CMK (cell line): ENCODE measurements around the gene CHURC1.

ENCODE experiments used
- DNase-seq: peaks from one replicate; pipeline ENCODE4 v3.0.0-alpha.2; 2010; ENCODE audit warnings: low read depth

Gene CHURC1

DNA sequence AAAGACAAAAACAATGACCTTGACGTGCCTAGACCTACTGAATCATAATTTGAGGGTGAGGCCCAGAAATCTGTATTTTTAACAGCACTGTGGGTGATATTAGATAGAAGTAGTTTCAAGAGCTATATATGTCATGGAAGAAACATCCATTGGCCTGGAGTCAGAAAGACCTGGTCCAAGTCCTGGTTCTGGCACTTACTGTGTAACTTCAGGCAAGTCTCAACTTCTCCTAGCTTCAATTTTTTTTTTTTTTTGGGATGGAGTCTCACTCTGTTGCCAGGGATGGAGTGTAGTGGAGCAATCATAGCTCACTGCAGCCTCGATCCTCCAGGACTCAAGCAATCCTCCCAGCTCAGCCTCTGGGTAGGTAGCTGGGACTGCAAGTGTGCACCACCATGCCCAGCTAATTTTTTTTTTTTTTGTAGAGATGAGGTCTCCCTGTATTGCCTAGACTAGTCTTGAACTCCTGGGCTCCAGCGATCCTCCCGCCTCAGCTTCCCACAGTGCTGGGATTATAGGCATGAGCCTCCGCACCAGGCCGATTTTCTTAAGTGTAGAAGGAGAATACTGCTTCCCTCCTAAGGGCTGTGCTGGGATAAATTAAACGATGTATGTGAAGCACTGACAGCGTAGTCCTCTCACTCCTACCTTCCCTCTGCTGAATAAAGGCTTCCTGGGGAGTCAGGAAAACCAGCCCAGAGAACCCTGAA, 42.6 kb downstream of the CHURC1 start:
- no peak for DNase-seq

DNA sequence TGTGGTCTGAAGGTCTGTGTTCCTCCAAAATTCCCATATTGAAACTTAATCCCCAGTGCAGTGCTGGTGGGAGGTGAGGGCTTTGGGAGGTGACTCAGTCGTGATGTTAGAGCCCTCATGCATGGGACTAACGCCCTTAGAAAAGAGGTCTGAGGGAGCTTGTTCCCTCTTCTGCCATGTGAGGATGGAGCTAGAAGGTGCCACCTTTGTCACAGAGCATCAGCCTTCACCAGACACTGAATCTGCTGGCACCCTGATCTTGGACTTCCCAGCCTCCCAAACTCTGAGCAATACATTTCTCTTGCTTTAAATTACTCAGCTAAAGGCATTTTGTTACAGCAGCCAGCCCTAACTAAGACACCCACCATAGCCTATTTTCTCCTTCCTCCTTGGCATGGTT, 43.9 kb downstream of the CHURC1 start:
- no peak for DNase-seq

DNA sequence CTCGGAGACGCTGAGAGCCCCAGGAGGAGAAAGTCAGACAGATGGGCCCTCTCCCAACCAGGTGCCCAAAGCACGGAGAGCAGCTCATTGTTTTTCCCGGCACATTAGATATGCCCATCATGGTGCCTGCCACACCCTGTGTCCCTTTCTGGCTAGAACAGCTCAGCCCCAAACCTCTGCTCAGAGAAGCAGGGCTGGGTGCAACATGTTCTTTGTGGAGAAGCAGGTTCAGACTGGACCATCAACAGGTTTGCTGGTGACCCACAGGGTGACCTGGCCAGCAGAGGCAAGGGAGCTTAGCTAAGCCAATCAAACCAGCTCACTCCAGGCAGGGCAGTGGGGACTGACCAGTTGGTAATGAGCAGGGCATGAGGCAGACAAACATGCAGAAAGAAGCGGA, 44.5 kb downstream of the CHURC1 start:
- no peak for DNase-seq

- no peak for DNase-seq
Measured at GRCh38 chr14:64960762-64961276, 46.6 kb downstream of the CHURC1 start.

- DNase-seq = no peak
Measured at GRCh38 chr14:64963611-64964010, 49.4 kb downstream of the CHURC1 start.

DNA sequence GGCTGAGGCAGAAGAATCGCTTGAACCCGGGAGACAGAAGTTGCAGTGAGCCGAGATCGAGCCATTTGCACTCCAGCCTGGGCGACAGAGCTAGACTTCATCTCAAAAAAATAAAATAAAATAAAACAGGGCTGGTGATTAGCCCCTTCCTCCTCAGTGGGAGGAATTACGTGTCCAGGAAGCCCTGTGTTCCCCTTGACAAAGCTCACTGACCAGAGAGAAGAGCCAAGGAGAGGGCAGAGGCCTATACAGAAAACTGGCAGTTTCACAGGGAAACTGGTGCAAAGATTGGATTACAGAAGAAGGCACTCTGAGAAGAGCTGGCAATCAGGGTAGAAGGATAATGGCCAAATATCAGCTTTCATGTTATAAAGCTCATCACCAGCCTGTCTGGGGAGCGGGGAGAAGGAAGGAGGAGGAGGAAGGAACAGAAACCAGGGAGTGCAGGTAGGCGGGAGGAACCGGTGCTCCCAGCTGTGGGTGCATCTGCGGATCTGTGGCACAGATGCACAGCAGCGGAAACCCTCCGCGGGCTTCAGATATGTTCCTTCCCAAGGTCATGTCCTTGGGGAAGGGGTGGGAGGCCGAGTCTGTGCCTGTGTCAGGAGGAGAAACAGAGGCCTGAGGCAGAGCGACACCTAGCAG, 51.2 kb downstream of the CHURC1 start:
- no peak for DNase-seq

DNA sequence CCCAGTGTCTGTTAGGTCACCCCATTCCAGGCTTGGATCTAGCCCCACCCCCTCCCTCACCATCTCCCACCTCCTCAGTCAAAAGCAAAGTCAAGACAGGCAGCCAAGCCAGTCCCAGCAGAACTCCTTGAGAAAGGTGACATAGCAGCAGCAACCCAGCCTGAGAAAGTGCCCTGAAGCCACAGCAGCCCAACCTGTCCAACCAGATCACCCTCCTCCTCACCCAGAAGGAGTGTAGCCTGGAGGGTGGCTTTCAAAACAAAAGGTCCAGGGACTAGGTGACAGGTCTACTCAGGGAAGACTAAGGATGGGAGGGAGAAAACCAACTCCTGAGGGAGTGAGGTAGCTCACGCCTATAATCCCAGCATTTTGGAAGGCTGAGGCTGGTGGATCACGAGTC, 52.7 kb downstream of the CHURC1 start:
- no peak for DNase-seq

GRCh38 chr14:64968167-64968566, 53.9 kb downstream of the CHURC1 start:
- no peak for DNase-seq

DNA sequence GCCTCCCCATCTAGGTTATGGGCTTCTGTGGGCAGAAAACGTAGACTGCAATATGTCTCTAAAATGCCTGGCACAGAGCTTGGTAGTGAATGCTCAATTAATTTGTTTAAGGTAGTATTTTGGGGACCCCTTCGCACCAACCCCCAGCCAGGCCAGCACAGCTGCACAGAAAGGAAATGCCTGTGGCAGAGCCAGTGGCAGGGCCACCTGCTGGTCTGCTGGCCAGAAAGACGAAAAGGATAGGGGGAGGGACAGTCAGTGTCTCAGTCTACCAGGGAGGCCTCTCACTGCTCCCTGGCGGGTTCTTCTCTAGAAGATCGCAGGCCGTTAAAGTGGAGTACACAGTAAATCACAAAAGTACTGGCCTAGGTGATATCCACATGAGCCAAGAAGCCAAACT, 54.4 kb downstream of the CHURC1 start:
- no peak for DNase-seq

DNA sequence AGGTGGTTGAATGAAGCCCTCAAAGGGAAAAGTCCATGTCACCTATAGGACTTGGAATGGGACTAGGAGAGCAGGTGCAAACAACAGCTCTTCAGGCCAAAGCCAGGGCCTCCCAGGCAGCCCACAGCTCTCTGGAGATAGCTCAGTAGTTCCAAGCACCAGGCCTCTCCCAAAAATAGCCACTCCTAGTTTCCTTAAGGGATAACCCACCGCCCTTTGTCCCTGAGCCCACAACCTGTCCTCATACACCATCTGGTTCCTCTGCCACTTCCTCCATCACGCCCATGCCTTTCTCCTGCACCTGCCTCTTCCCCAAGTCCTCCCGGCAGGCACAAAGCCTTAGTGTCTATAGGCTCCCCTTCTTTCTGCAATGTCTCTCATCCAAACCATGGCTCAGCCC, 55.8 kb downstream of the CHURC1 start:
- no peak for DNase-seq

- no peak for DNase-seq
Measured at GRCh38 chr14:64970776-64971477, 56.7 kb downstream of the CHURC1 start.

DNA sequence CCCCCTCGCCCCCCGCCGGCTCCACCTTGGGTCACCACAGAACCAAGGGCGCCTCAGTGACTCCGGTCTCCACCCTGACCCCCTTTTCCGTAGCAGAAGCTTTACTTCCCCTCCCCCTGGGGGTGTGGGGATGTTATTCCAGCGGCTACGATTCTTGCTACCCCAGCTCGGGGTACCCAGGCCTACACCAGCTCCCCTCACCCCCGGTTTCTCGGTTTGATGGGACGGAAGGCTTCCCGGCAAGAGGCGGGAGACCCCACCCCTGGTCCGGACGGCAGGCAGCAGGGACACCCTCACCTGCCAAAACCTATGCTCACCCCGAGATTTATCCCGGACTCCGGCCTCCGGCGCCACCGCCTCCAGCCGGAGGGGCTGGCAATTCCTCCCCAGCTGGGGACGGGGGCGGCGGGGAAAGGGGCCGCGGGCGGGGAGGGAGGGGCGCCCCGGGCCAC, 57.3 kb downstream of the CHURC1 start:
- DNase-seq = no peak

DNA sequence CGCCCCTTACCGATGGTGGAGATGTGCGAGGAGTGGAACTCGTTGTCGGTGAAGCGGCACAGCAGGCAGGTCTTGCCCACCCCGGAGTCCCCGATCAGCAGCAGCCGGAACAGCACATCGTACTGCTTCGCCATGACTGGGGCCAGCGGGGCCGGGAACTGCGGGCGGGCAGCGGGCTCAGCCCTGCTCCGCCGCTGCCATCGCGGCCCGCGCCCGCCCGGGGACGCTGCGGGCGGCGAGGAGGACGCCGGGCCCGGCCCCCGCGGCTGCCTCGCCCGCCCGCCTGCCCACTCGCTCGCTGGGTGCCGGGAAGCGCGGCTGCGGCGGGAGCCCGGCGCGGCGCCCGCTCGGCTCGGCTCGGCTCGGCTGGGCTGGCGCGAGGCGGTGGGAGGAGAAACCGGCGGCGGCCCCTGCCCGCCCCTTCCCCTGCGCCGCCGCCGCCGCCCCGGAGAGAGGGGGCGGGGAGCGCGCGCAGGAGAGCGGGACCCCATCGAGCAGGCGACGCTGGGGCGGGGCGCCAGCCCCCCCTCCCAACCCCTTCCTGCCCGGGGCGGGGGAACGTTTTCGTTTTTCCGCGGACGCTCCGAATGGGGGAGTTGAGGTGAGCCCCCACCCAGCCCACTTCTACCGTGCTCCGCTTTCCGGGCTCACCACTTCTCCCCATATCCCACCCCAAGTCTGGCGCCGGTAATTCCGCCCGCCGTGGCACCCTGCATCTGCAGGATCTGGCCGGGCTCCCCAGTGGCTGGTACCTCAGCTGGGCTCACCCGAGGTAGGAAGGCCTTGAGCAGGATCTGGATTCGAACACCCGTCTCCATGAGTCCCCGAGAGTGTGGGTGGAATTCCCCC, 57.9 kb downstream of the CHURC1 start, which contains the start of gene RAB15:
Gene RAB15, minus strand, starts transcription at position 394 of the 849 bp plus-strand sequence. Its CDS starts 260 bp downstream, at position 134.
- no peak for DNase-seq

GRCh38 chr14:64973026-64973442, 58.8 kb downstream of the CHURC1 start:
- no peak for DNase-seq

DNA sequence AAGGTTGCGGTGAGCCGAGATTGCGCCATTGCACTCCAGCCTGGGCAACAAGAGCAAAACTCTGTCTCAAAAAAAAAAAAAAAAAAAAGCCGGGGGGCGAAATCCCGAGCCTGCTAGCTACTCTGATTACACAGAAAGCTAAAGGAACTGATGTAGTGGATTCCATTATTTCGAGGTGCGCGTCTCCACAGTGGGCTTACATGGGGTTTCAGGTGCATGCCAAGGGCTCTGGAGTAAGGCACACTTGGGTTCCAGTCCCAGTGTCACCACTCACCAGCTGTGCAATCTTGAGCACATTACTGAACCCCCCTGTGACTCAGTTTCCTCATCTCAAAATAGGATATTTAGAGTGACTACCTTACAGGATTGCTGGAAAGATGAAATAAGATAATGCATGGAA, 59.6 kb downstream of the CHURC1 start:
- no peak for DNase-seq

DNA sequence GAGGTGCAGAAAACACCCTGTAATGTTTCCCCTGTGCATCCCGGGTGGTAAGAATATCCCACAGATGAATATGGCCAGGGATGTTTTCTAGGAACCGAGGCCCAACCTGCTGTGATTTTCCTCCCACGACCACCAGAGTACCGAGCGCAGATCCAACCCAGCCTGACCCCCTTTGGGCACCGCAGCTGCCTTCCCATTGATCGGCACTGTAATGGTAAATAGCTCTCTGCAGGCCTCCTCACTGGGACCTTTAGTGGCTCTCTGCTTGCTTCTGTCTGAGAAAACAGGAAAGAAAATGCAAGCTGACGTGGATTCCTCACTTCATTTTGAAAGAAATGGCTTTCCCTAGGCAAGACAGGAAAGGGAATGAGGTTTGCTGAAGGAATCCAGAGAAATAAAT, 60.3 kb downstream of the CHURC1 start:
- no peak for DNase-seq

DNA sequence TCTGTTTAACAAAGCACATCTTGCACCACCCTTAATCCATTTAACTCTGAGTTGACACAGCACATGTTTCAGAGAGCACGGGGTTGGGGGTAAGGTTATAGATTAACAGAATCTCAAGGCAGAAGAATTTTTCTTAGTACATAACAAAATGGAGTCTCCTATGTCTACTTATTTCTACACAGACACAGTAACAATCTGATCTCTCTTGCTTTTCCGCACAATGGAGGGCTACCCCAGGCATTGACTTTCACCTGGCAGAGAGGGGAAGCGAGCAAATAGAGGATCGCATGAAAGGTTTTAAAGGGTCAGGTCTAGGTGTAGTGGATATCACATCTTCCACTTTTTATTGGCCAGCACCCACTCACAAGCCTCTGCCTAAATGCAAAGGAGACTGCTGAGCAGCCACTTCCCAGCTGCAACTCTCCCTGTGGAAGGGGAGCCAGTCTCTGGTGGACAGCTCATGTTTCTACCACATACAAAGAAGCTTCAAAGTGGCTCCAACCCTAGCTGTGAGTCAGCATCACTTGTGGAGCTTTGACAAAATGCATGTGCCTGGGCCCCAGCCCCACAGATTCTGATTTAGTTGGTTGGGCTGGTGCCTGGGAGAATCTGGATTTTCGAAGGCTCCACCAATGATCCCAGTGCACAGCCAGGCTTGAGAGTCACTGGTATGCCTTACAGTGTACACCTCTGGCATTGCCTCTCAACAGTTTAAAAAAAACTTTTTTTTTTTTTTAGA, 65.2 kb downstream of the CHURC1 start:
- DNase-seq = no peak

GRCh38 chr14:64983439-64984310, 69.4 kb downstream of the CHURC1 start:
- no peak for DNase-seq
